IPS-NIHi11 (cell line): ENCODE measurements around the gene GPR137B.
A peak's percentile ranks its signal among the peaks of the same experiment; 100 is the strongest.

Source experiments
- DNase-seq: peaks from one replicate; pipeline ENCODE4 v3.0.0; 2012; ENCODE audit warnings: mixed read lengths, low spot score

GPR137B gene

GRCh38 chr1:236201786-236202185 is 59.4 kb downstream of the GPR137B start:
- no peak for DNase-seq

GRCh38 chr1:236204039-236204438 is 61.7 kb downstream of the GPR137B start:
- DNase-seq = no peak

- no peak for DNase-seq
Observed at GRCh38 chr1:236204656-236205055, 62.3 kb downstream of the GPR137B start.

GRCh38 chr1:236206548-236206947 is 64.2 kb downstream of the GPR137B start:
- DNase-seq = peak; percentile 43

- DNase-seq = no peak
Observed at GRCh38 chr1:236207121-236207520, 64.8 kb downstream of the GPR137B start.

GRCh38 chr1:236207569-236207968 is 65.2 kb downstream of the GPR137B start:
- no peak for DNase-seq

GRCh38 chr1:236209185-236209584 is 66.8 kb downstream of the GPR137B start:
- DNase-seq = no peak

- DNase-seq = no peak
Observed at GRCh38 chr1:236209713-236210112, 67.4 kb downstream of the GPR137B start.

GRCh38 chr1:236211815-236212214 is 69.5 kb downstream of the GPR137B start:
- no peak for DNase-seq

GRCh38 chr1:236213534-236213933 is 71.2 kb downstream of the GPR137B start:
- DNase-seq = no peak

GRCh38 chr1:236214761-236215160 is 72.4 kb downstream of the GPR137B start:
- no peak for DNase-seq

- DNase-seq = no peak
Observed at GRCh38 chr1:236220473-236220872, 78.1 kb downstream of the GPR137B start.

- DNase-seq = no peak
Observed at GRCh38 chr1:236222632-236223031, 80.3 kb downstream of the GPR137B start.

- no peak for DNase-seq
Observed at GRCh38 chr1:236228411-236228810, 86.1 kb downstream of the GPR137B start.

GRCh38 chr1:236235116-236235515 is 92.8 kb downstream of the GPR137B start:
- DNase-seq = no peak

- DNase-seq = no peak
Observed at GRCh38 chr1:236239092-236239585, 96.8 kb downstream of the GPR137B start.

GRCh38 chr1:236240675-236241074 is 98.3 kb downstream of the GPR137B start:
- no peak for DNase-seq

GRCh38 chr1:236242568-236242967 is 100.2 kb downstream of the GPR137B start:
- DNase-seq = no peak

- DNase-seq = no peak
Observed at GRCh38 chr1:236247286-236247685, 104.9 kb downstream of the GPR137B start.

- DNase-seq = no peak
Observed at GRCh38 chr1:236251587-236251986, 109.2 kb downstream of the GPR137B start.

- no peak for DNase-seq
Observed at GRCh38 chr1:236253119-236253518, 110.8 kb downstream of the GPR137B start.

- no peak for DNase-seq
Observed at GRCh38 chr1:236253918-236254637, 111.7 kb downstream of the GPR137B start.

GRCh38 chr1:236257216-236257615 is 114.9 kb downstream of the GPR137B start:
- no peak for DNase-seq

- no peak for DNase-seq
Observed at GRCh38 chr1:236258114-236258622, 115.8 kb downstream of the GPR137B start.
